ENCODE results near the gene PJVK. TPM values are rescaled to one million over a fixed set of nuclear protein-coding genes. Genes with fewer than 3 reads are reported as not detected.
"Not testable (repeated sequence)": the region's sequence is repeated elsewhere in the genome, so short reads cannot be mapped to it uniquely, and the experiment has no call there.

PJVK gene
- total RNA-seq, 3 donors from 2014 or later = 5.2 to 9.4 (median 6.9) TPM

GRCh38 chr2:178409261-178409660 is 41.9 kb upstream of the PJVK start:
- H3K4me3 ChIP-seq = no peak overlapping the region
- TF ChIP-seq POLR2AphosphoS5 (IDR thresholded peaks at IDR 0.05) (no peak), CTCF (IDR thresholded peaks at IDR 0.05) (no peak), POLR2A (IDR thresholded peaks at IDR 0.05) (no peak)
- no peaks in the 10 kb centered on the region for H3K27me3 ChIP-seq
- no peak overlapping the region for H3K27ac ChIP-seq
- no peaks in the 10 kb centered on the region for H3K4me1 ChIP-seq
- no peak for DNase-seq (ENCODE audit: low spot score in 2 of 2)
- H3K36me3 ChIP-seq = no peaks in the 10 kb centered on the region
- intact Hi-C loops (cut with DNase I; ENCODE audit: low total_unique reads) = no loop called here
- no peaks in the 10 kb centered on the region for H3K9me3 ChIP-seq

GRCh38 chr2:178412047-178412446 is 39.1 kb upstream of the PJVK start:
- intact Hi-C loops (cut with DNase I; ENCODE audit: low total_unique reads) = no loop called here
- DNase-seq (ENCODE audit: low spot score in 2 of 2) = no peak
- H3K27ac ChIP-seq = no peak overlapping the region
- H3K4me3 ChIP-seq = no peak overlapping the region
- no peaks in the 10 kb centered on the region for H3K36me3 ChIP-seq
- H3K27me3 ChIP-seq = no peaks in the 10 kb centered on the region
- no peaks in the 10 kb centered on the region for H3K4me1 ChIP-seq
- TF ChIP-seq POLR2AphosphoS5 (IDR thresholded peaks at IDR 0.05) (no peak), POLR2A (IDR thresholded peaks at IDR 0.05) (no peak)
- no peaks in the 10 kb centered on the region for H3K9me3 ChIP-seq

GRCh38 chr2:178412453-178412852 is 38.7 kb upstream of the PJVK start:
- H3K36me3 ChIP-seq; H3K9me3 ChIP-seq; H3K4me1 ChIP-seq; H3K27ac ChIP-seq; DNase-seq (ENCODE audit: low spot score in 2 of 2); H3K4me3 ChIP-seq; H3K27me3 ChIP-seq; intact Hi-C loops (cut with DNase I; ENCODE audit: low total_unique reads): not testable (repeated sequence)

- Histone ChIP-seq H3K4me3 (peak overlapping the region; percentile 58 to 73 (median 72)), H3K9me3 (no peaks in the 10 kb centered on the region), H3K4me1 (no peaks in the 10 kb centered on the region), H3K27ac (peak overlapping the region; percentile 92 to 93), H3K36me3 (no peaks in the 10 kb centered on the region), H3K27me3 (no peaks in the 10 kb centered on the region)
- TF ChIP-seq POLR2A (IDR thresholded peaks at IDR 0.05) = no peak
- peak in 1 of 3 donors; percentile 41 for TF ChIP-seq POLR2AphosphoS5 (IDR thresholded peaks at IDR 0.05)
- peak in 2 of 3 donors; percentile 14 to 25 for TF ChIP-seq CTCF (IDR thresholded peaks at IDR 0.05)
- DNase-seq (ENCODE audit: low spot score in 2 of 2) = peak; percentile 30 to 63
- intact Hi-C loops (cut with DNase I; ENCODE audit: low total_unique reads) = no loop called here
These were observed 37.5 kb upstream of the PJVK start for GRCh38 chr2:178413472-178414265.

GRCh38 chr2:178414266-178415247 is 36.6 kb upstream of the PJVK start:
- H3K27ac ChIP-seq = peak overlapping the region; percentile 92 to 93
- intact Hi-C loops (cut with DNase I; ENCODE audit: low total_unique reads) = no loop called here
- peak; percentile 87 to 89 for DNase-seq (ENCODE audit: low spot score in 2 of 2)
- H3K4me3 ChIP-seq = peak overlapping the region; percentile 58 to 73 (median 72)
- no peaks in the 10 kb centered on the region for H3K4me1 ChIP-seq
- no peaks in the 10 kb centered on the region for H3K27me3 ChIP-seq
- TF ChIP-seq POLR2AphosphoS5 (IDR thresholded peaks at IDR 0.05) (peak; percentile 38 to 63 (median 40)), CTCF (IDR thresholded peaks at IDR 0.05) (peak; percentile 75 to 91 (median 85)), POLR2A (IDR thresholded peaks at IDR 0.05) (no peak)
- no peaks in the 10 kb centered on the region for H3K36me3 ChIP-seq
- no peaks in the 10 kb centered on the region for H3K9me3 ChIP-seq
